Myocyte (in vitro differentiated cells): Measurements from ENCODE around the gene FOXN4. TPM values are rescaled to one million over a fixed set of nuclear protein-coding genes. Genes with fewer than 3 reads are reported as not detected.

Experiments used
- DNase-seq: peaks from one replicate; pipeline ENCODE4 v3.0.0-alpha.2; 2012; ENCODE audit warnings: low read depth
- total RNA-seq: library from RNA; depleted of rRNA; stranded (reverse); fragments of >200 nt; gene quantifications from 2 replicates; pipeline ENCODE4 v1.2.3, GENCODE V29; 2014

FOXN4 gene
- total RNA-seq, 1 donor from 2014 or later = not detected

DNA sequence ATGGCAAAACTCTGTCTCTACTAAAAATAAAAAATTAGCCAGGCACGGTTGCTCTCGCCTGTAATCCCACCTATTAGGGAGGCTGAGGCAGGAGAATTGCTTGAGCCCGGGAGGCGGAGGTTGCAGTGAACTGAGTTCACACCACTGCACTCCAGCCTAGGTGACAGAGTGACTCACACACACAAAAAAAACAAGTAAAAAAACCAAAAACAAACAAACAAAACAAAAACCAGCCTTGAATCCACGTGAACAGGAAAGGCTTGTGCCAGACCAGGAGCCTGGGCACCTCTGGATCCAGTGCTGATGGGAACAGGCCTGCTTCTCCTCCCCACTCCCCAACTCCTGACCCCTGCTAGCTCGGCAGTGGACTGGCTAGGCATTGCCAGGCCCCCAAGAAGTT lies 3.5 kb downstream of the FOXN4 start:
- DNase-seq = no peak

DNA sequence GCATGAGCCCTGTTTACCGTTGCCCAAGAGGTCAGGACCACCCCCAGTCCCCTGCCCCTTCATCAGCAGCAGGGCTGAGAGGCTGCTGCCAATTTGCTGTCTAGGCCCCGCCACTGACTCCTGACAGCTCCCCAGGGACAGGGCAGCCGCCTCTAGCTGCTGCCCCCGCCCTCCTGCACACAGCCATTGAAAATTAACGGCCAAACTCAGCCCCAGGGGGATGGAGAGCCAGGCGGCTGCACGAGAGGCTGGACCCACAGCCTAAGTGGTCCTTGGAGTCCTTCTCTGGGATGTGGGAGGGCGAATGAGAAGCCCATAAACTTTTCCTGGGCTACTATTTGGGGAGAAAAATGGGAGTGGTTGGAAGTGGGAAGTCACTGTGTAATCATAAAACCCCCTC lies 4.6 kb downstream of the FOXN4 start:
- no peak for DNase-seq

DNA sequence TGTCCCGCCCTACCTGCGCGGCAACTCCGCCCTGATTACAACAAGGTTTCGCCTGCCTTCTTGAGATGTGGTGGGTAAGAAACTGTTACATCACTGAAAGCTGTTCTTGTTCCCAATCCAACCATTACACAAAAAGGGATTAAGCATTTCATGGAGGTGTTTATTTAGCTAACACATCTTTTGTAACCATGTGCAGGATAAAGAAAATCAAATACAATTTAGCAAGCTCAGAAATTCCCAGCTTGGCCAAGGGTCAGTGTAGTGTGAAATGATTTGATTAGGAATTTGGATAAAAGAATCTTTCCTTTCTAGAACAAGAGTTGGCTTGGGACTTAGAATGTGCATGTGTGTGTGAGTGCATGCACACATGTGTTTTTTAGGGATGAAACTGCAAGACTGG lies 6.3 kb downstream of the FOXN4 start:
- DNase-seq = no peak

DNA sequence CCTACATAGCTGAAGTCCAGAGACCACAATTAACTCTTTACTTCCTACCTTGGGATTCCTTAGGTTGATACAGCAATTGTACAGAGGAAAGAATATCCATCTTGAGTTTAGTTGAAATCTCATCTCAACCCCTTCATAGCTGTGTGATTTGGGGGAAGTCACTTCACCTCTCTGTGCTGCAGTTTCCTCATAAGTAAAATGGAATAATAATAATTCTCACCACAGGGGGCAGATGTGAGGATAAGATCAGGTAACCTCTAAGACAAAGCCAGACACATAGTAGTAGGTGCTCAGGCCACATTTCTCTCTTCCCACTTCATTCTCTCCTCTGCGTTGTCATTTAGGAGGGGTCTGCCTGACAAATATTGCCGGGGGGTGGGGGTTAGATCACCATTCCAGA lies 6.7 kb downstream of the FOXN4 start:
- DNase-seq = no peak

DNA sequence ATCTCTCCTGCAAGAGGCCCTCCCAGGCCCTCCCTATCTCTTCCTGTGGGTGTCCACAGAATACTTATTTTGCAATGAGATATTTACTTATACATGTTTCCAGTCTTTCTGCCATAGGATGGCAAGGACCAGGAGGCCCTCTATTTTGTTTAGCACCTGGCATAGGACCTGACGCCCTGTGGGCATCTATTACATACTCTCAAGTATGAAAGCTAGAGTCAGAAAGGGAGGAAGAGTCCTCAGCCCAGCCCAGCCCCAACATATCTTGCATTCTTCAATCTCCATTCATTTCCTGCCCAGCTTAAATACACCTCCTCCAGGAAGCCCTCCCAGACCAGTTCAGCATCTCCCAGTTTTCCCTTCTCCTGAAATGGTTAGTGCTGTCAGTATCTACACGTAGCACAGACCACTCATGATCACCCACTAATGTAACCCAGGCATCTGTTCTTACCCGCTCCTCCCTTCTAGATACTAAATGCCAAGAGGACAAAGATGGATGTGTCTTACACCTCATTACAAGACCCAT lies 7.4 kb downstream of the FOXN4 start:
- DNase-seq = no peak

DNA sequence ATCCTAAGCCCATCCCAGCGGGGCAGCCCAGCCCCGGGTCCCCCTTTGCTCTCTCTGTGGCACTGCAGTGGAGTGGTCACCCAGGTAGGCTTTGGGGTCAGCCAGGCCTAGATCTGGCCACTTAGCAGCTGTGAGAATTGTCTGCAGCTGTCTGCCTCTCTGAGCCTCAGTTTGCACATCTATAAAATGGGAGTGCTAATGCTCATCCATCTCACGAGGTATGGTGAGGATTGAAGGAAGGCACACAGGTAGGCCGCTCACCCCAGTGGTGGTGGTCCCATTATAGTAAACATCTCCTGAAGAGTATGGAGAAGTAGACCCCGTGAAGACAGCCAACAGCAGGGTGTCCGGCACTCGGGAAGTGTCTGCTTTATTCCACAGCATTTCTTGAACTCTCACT lies 9.2 kb downstream of the FOXN4 start:
- DNase-seq = no peak

DNA sequence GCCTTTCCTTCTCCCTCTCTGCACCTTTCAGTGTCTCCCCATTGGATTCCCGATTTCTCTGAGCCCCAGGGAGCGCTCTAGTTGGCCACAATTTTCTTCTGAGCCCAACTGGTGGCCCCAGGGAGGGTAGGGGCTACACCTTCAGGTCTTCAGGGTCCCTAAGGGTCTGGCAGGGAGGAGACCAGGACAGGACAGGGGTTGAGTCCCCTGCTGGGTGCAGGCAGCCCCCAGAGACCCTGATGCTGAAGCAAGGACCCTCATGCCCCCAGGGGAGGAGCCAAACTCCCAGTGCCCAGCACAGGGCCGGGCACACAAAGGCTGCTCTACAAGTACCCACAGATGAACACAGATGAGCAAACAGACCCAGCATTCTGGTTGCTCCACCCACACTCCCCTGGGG lies 12.7 kb downstream of the FOXN4 start:
- no peak for DNase-seq

DNA sequence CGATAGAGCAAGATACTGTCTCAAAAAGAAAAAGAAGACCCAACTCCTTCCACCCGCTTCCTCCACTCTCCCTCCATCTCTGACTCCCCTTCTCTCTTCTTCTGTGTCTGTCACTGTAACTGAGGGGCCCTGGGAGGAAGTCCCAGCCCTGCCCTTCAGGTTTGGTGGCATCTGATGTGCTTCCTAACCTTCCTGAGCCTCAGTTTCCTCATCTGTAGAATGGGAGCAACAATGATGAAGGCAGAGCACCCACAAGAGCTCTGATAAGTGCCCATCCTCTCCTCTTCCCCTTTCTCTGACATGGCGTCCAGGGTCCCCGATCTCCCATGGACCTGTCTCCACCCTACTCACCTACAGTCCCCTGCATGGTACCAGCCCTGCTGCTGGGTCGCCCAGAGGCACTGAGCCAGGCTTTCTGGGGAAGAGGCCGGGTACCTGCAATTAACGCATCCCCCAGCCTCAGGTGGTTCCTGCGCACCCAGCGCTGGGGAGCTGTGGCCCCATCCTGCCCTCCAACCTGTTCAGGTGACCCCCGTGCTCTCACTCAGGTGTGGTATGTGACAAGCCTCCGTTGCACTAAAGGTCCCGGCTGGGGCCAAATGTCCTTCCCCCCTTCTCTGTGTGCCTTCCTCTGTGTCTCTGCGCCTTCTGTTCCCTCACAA lies 13.2 kb downstream of the FOXN4 start:
- no peak for DNase-seq

DNA sequence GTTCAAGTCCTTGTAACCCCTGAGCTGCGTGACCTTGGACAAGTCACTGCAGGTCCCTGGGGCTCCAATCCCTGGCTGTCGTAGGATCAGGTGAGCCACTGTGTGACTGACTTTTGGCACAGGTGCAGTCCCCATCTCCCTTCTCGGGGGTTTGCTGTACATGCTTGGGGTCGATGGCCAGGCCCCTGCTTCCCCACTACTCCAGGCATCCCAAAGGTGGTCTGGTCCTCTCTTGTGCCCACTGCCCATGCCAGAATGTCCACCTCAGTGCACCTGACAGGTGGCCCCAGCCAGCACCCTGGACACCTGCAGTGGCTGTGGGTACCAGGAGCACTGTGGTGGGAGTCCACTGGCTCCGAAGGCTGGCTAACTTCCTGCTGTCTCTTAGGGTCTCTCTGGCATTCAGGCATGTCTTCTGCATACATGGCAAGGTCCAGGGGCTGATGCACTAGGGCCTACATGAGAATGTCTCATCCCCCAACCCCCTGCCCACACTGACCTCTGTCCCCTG lies 14.7 kb downstream of the FOXN4 start:
- DNase-seq = no peak

DNA sequence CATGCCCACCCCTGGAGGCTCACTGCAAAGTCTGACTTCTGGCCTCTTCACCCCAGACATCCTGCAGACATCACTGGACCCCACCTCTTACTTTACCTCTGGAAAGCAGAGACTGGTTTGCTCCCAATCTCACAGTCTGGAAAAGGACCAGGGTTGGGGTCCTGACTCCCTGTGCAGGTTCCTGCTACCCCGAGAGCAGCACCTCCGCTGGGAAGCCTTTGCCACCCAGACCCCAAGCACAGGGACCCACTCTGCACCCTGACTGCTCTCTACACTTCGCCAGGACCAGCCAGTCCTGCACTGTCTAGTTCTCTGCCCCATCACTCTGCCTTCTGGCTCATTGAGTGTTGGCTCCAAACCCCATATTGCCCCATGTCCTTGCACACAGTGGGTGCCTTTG lies 16.0 kb downstream of the FOXN4 start:
- no peak for DNase-seq

DNA sequence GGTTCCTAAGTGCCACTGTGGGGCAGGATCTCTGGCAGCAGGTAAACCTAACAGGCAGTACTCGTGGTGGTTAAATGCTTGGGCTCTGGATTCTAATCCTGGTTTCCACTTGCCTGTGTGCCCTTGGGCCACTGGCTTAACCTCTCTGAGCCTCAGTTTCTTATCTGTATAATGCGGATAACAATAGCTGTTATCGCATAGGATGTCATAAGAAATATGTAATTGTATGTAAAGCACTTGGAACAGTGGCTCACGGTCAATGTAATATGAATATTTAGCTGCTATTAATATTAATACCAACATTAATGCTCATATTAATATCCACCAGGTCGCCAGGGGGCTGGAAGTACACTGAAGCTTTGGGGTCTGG lies 16.8 kb downstream of the FOXN4 start:
- DNase-seq = no peak

DNA sequence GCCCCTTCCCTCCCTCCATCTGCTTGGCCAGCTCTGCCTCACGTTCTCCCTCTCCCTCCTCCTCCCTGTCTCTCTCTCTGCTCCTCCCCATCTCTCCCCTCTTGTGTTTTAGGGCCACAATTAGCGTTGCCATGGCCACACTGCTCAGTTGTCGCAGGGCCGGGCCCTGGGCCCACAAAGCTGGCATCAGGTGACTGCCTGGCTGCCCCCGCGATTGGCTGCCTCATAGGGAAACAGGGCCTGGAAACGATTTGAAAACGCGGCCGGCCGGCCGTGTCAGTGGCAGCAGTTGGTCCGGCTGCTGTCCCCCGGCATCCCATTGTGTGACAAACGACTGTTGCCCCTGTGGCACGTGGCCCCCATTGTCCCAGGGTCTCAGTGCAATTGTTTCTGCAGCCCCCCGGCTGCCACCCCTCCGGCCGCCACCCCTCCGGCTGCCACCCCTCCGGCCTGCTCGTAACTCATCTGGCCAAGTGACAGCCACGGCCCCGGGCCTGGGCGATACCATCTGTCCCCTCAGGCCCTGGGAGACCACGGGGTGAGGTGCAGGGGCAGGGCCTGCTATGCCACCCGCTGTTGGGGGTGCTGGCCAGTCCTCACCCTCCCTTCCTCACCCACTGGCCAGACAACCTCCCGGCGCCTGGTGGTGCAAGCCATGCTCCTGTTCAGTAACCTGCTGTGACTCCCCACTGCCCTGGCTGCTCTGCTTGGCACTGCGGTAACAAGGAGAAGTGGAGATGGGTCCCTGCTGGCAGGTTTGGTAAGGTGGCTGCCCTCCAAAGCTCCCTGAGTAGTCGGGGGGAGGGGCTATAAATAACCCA lies 17.4 kb downstream of the FOXN4 start:
- DNase-seq = peak; percentile 69

DNA sequence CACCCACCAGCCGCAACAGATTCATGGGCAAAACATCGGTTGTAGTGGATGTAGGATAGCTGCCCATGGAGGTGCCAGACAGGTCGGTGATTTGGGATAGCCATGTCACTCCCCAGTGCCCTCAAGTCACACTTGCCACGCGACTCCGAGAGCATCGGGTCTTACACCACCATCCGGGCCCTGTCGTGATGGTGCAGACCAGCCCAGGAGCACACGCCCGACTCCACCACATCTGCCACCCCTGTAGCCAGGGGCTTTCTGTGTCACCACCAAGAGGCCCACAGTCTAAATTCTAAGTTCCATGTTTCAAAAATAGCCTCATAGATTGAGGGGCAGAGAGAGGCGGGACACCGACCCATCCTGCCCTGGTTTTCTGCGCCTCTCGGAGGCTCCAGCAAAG lies 18.0 kb downstream of the FOXN4 start:
- no peak for DNase-seq

DNA sequence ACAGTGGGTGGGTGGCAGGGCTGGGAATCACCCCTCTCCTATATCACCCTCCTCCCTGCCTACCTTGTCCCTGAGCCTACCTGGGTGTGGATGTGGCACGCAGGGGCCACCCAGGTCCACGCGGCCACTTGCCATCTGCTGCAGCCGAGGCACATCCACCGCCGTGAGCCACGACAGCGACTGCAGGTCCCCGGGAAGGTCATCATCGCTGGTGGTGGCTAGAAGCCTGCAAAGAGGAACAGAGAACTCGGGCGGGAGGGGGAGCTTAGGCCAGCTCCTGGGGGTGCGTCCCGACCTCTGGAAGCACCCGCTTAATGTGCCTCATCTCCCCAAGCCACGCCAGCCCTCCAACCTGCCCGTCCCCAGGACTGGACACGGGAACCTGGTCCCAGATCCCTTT lies 19.0 kb downstream of the FOXN4 start:
- DNase-seq = no peak

DNA sequence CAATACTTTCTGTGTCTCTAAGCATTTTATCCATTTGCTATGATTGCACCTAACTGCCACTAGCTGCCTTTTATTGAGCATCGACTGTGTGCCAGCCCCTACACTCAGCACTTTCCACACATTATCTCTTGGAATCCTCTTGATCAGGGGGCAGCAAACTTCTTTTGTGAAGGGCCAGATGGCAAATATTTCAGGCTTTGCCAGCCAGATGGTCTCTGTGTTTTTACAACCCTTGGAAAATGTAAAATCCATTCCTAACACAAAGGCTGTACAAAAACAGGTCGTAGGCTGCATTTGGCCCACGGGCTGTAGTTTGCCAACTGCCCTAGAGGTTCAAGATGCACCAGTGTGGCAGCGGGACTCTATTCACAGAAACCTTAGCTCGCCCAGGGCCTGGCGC lies 19.5 kb downstream of the FOXN4 start:
- DNase-seq = no peak

DNA sequence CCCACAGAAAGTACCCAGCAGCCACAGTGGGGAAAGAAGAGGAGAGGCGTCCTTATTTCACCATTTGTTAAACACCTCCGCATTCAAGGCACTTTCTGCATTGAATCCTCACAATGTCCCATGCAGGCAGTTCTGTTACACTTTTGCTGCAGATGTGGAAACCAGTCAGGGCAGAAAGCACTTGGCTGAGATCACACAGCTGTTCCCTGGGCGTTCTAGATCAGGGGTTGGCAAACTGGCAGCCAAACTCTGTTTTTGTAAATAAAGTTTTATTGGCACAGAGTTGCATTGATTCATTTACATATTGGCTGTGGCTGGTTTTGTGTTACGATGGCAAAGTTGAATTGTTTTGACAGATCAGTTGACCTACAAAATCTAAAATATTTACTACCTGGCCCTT lies 20.1 kb downstream of the FOXN4 start:
- no peak for DNase-seq

DNA sequence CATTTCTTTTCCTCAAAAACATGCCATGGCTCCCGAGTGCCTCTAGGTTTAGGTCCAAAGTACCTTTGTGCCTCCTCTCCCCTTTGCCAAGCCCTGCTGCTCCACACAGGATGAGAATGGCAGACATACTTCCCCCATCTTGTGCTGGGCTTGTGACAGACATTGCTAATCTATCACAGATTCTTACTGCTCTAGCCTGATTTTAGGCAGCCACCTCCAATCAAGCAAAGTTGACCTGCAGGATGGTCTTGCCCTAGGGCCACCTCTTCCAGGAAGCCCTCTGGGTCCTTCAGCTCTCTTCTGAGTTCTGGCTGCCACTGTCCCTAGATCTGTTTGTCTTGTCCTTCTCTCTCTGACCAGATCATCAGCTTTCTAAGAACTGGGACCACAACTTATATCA lies 20.5 kb downstream of the FOXN4 start:
- no peak for DNase-seq

DNA sequence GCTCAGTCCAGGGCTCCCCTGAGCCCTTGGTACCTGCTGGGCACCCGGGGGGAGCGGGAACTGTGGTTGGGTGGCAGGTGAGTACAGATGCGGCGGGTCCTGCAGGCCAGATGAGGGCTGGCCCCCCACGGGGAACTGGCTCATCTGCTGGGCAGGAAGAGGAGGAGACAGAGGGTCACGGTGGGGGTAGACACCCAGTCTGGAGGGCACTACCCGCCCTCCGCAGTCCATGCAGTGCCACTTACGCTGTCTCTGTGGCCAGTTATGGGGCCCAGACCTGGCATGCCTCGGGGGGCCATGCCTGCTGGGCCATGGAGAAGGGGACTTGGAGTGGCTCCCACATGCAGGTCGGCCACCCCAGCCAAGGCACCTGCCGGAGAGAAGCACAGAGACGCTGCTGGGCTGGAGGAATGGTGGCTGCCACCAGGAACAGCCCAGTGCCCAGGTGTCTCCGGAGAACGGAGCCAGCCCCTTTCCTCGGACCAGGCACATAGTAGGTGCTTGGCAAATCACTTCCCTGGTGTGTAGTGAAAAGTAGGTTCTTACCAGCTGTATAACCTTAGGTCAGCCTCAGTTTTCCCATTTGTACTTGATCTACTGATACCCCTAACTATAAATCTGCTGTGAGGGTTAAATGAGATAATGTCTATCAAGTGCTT lies 21.1 kb downstream of the FOXN4 start:
- no peak for DNase-seq

DNA sequence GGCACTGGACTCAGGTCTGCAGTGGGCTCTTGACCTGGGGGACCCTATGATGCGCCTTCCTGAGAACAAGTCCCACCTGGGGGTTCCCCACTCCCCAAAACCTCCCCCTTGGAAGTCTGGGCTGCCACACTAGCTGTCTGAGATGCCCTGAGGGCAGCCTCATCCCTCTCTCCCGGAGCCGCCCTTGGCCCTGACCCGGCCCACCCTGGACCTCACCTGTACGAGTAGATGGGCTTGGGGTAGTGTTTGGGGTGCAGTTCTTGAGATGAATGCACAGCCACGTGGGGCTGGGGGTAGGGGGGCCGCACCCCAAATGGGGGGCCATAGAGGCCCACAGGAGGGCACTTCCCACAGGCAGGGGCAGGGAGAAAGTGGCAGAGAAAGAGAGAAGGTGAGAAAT lies 21.9 kb downstream of the FOXN4 start:
- DNase-seq = no peak

DNA sequence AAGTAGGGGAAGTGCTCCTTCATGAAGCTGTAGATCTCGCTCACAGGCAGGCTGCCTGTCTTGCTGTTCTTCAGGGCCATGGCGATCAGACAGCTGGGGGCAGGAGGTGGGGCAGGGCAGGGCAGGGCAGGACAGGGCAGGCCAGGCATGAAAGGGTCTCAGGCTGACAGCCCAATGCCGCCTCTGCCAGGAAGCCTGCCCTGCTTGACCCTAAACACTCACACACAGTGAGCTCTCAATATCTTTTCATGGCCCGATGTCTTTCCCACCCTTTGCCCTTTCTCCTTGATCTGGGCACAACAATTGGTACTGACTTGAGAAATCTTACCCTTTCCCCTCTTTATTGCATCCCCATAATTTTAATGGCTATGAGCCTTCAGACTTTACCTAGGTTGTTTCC lies 22.4 kb downstream of the FOXN4 start:
- no peak for DNase-seq

DNA sequence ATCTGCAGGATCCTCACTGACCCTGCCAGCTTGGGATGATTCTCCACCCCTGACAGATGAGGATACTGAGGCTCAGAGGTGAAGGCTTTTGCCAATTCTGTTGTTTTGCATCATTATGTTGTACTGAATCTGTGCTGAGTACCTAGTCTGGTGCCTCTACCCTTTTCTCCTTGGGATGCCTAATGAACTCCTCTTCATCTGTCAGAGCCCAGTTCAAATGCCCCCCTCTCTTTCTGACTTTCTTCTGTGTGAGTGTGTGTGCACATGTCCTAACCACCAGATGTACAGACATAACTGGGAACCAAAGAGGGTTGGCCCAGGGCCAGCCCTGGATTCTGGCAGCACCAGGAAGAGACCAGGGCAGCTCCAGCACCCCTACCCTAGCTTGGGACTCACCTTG lies 22.8 kb downstream of the FOXN4 start:
- no peak for DNase-seq

DNA sequence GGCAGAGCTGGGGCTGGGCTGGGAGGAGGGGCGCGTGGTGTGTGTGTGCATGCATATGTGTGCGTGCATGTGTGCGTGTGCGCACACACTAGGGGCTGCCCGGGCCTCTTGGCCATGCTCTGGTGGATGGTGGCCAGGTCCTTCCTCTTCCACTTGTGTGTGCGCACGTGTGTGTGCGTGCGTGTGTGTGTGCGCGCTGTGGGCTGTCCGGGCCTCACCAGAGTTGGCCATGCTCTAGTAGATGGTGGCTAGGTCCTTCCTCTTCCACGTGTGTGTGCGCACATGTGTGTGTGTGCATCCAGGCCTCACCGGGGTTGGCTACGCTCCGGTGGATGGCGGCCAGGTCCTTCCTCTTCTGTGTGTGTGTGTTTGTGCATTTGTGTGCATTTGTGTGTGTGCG lies 24.7 kb downstream of the FOXN4 start:
- DNase-seq = no peak
